Mesendoderm (in vitro differentiated cells): ENCODE measurements around the gene MTREX.

ENCODE experiments used
- DNase-seq: peaks from one replicate; pipeline ENCODE4 v3.0.0; 2013
- H2AK5ac ChIP-seq: 2 replicates; pipeline ENCODE4 v1.6.1; 2013; ENCODE audit warnings: low read length, inconsistent platforms
- H2BK120ac ChIP-seq: 2 replicates; pipeline ENCODE4 v1.6.1; 2013; ENCODE audit warnings: low read depth, mild to moderate bottlenecking, low read length, moderate library complexity, mixed read lengths
- H2BK15ac ChIP-seq: replicated peaks from 2 replicates; pipeline ENCODE4 v1.6.1; 2013; ENCODE audit warnings: low read depth, mild to moderate bottlenecking, moderate library complexity
- H2BK5ac ChIP-seq: 2 replicates; pipeline ENCODE4 v1.6.1; 2013; ENCODE audit warnings: low read length, inconsistent platforms
- H3K18ac ChIP-seq: 2 replicates; pipeline ENCODE4 v1.6.1; 2013; ENCODE audit warnings: mild to moderate bottlenecking, low read length, mixed read lengths
- H3K23ac ChIP-seq: one replicate; pipeline ENCODE4 v1.6.1; 2013; ENCODE audit warnings: low read length
- H3K27ac ChIP-seq: 2 replicates; pipeline ENCODE4 v1.5.1; 2013; ENCODE audit warnings: low read depth, mild to moderate bottlenecking, inconsistent platforms, low read length, moderate library complexity
- H3K27me3 ChIP-seq: 2 replicates; pipeline ENCODE4 v1.6.1; 2013; ENCODE audit warnings: low read length, control low read depth, mild to moderate bottlenecking, inconsistent platforms; ENCODE audit not compliant: insufficient read depth, poor library complexity
- H3K36me3 ChIP-seq: 2 replicates; pipeline ENCODE4 v1.6.1; 2013; ENCODE audit warnings: low read length, inconsistent platforms; ENCODE audit not compliant: control insufficient read depth, insufficient read depth
- H3K4ac ChIP-seq: one replicate; pipeline ENCODE4 v1.6.1; 2013; ENCODE audit warnings: low read depth, mild to moderate bottlenecking, low read length, moderate library complexity
- H3K4me1 ChIP-seq: 2 replicates; pipeline ENCODE4 v1.6.1; 2013; ENCODE audit warnings: low read depth, low read length, inconsistent platforms; ENCODE audit not compliant: control insufficient read depth
- H3K4me2 ChIP-seq: 2 replicates; pipeline ENCODE4 v1.6.1; 2013; ENCODE audit warnings: low read length
- H3K4me3 ChIP-seq: 2 replicates; pipeline ENCODE4 v1.5.1; 2013; ENCODE audit warnings: mild to moderate bottlenecking, low read length
- H3K56ac ChIP-seq: one replicate; pipeline ENCODE4 v1.6.1; 2013; ENCODE audit warnings: low read length
- H3K79me1 ChIP-seq: 2 replicates; pipeline ENCODE4 v1.6.1; 2013; ENCODE audit warnings: low read length, inconsistent platforms
- H3K79me2 ChIP-seq: 2 replicates; pipeline ENCODE4 v1.6.1; 2013; ENCODE audit warnings: mild to moderate bottlenecking, low read length; ENCODE audit not compliant: control insufficient read depth, insufficient read depth
- H3K9ac ChIP-seq: 2 replicates; pipeline ENCODE4 v1.6.1; 2013; ENCODE audit warnings: low read length, inconsistent platforms
- H4K5ac ChIP-seq: one replicate; pipeline ENCODE4 v1.6.1; 2013; ENCODE audit warnings: low read length
- H4K8ac ChIP-seq: one replicate; pipeline ENCODE4 v1.6.1; 2013; ENCODE audit warnings: low read depth, mild to moderate bottlenecking, control low read depth, low read length, moderate library complexity
- WGBS: extraction: QIAGEN DNeasy Blood & Tissue Kit; methylation state at CpG from one replicate; pipeline ENCODE4 v1.1.7; 2013; ENCODE audit warnings: low lambda C conversion rate, missing lambda C conversion rate; ENCODE audit not compliant: insufficient coverage; ENCODE audit errors: extremely low coverage; 5-methylcytosine and 5-hydroxymethylcytosine counted together

The MTREX gene

GRCh38 chr5:55289808-55290207 lies 18.0 kb upstream of the MTREX start:
- Histone ChIP-seq H3K79me2 (no peaks in the 10 kb centered on the region), H3K27ac (no peak overlapping the region), H2BK5ac (no peak overlapping the region), H2BK15ac (no peak overlapping the region), H3K4me1 (no peaks in the 10 kb centered on the region), H3K56ac (no peak overlapping the region), H3K4me2 (no peak overlapping the region), H3K36me3 (no peaks in the 10 kb centered on the region), H3K18ac (no peak overlapping the region), H3K9ac (no peak overlapping the region), H3K4me3 (no peak overlapping the region), H4K8ac (no peak overlapping the region), H3K79me1 (no peaks in the 10 kb centered on the region), H3K23ac (no peak overlapping the region), H3K4ac (no peak overlapping the region), H4K5ac (no peak overlapping the region), H2BK120ac (no peak overlapping the region), H2AK5ac (no peak overlapping the region), H3K27me3 (no peaks in the 10 kb centered on the region)
- no peak for DNase-seq

GRCh38 chr5:55290991-55291390 lies 16.8 kb upstream of the MTREX start:
- H3K79me1 ChIP-seq = no peaks in the 10 kb centered on the region

GRCh38 chr5:55294935-55295334 lies 12.9 kb upstream of the MTREX start:
- no peak for DNase-seq
- no peak overlapping the region for H3K23ac ChIP-seq

More at GRCh38 chr5:55290991-55291390, 16.8 kb upstream of the MTREX start:
- Histone ChIP-seq H3K4me2 (no peak overlapping the region), H3K18ac (no peak overlapping the region), H2BK15ac (no peak overlapping the region), H2BK5ac (no peak overlapping the region), H3K27ac (no peak overlapping the region), H3K36me3 (no peaks in the 10 kb centered on the region), H4K5ac (no peak overlapping the region), H3K79me2 (no peaks in the 10 kb centered on the region), H4K8ac (no peak overlapping the region), H3K4me1 (no peaks in the 10 kb centered on the region), H2AK5ac (no peak overlapping the region), H3K27me3 (no peaks in the 10 kb centered on the region), H3K9ac (no peak overlapping the region), H2BK120ac (no peak overlapping the region), H3K56ac (no peak overlapping the region), H3K4ac (no peak overlapping the region), H3K23ac (no peak overlapping the region), H3K4me3 (no peak overlapping the region)
- no peak for DNase-seq
- no CpG with 5 or more reads among the region's 2 CpGs for WGBS

GRCh38 chr5:55300890-55301289 lies 6.9 kb upstream of the MTREX start:
- no peak overlapping the region for H4K8ac ChIP-seq
- H3K4me1 ChIP-seq = no peaks in the 10 kb centered on the region
- H3K27me3 ChIP-seq = no peaks in the 10 kb centered on the region
- no peak overlapping the region for H3K56ac ChIP-seq
- no peak overlapping the region for H3K9ac ChIP-seq
- no peak overlapping the region for H3K4ac ChIP-seq
- no CpG with 5 or more reads among the region's 2 CpGs for WGBS
- H3K36me3 ChIP-seq = no peaks in the 10 kb centered on the region
- no peak overlapping the region for H2BK5ac ChIP-seq
- peaks cover 9% of the 10 kb centered on the region for H3K79me1 ChIP-seq
- no peak for DNase-seq
- no peak overlapping the region for H3K23ac ChIP-seq
- H3K4me3 ChIP-seq = no peak overlapping the region
- H3K4me2 ChIP-seq = no peak overlapping the region
- H3K79me2 ChIP-seq = peaks cover 10% of the 10 kb centered on the region
- H2BK120ac ChIP-seq = no peak overlapping the region
- H4K5ac ChIP-seq = no peak overlapping the region
- H2AK5ac ChIP-seq = no peak overlapping the region
- no peak overlapping the region for H2BK15ac ChIP-seq
- no peak overlapping the region for H3K18ac ChIP-seq
- no peak overlapping the region for H3K27ac ChIP-seq

More at GRCh38 chr5:55294935-55295334, 12.9 kb upstream of the MTREX start:
- Histone ChIP-seq H3K4me2 (no peak overlapping the region), H3K79me1 (no peaks in the 10 kb centered on the region), H3K4me3 (no peak overlapping the region), H2BK5ac (no peak overlapping the region), H3K9ac (no peak overlapping the region), H3K79me2 (no peaks in the 10 kb centered on the region), H3K27me3 (no peaks in the 10 kb centered on the region), H4K8ac (no peak overlapping the region), H2BK15ac (no peak overlapping the region), H3K18ac (no peak overlapping the region), H2BK120ac (no peak overlapping the region), H3K27ac (no peak overlapping the region), H3K4ac (no peak overlapping the region), H4K5ac (no peak overlapping the region), H2AK5ac (no peak overlapping the region), H3K36me3 (no peaks in the 10 kb centered on the region), H3K56ac (no peak overlapping the region), H3K4me1 (no peaks in the 10 kb centered on the region)
- WGBS = no CpG with 5 or more reads among the region's 1 CpG

GRCh38 chr5:55303238-55303690 lies 4.5 kb upstream of the MTREX start:
- WGBS = no CpG with 5 or more reads among the region's 4 CpGs
- H3K18ac ChIP-seq = no peak overlapping the region
- H3K23ac ChIP-seq = no peak overlapping the region
- H3K27ac ChIP-seq = no peak overlapping the region
- no peak overlapping the region for H4K5ac ChIP-seq
- peaks cover 4% of the 10 kb centered on the region for H3K4me1 ChIP-seq
- H2BK15ac ChIP-seq = no peak overlapping the region
- H4K8ac ChIP-seq = no peak overlapping the region
- H2BK120ac ChIP-seq = no peak overlapping the region
- H3K36me3 ChIP-seq = no peaks in the 10 kb centered on the region
- H2BK5ac ChIP-seq = no peak overlapping the region
- H3K9ac ChIP-seq = no peak overlapping the region
- no peak overlapping the region for H3K4me2 ChIP-seq
- DNase-seq = no peak
- H3K79me2 ChIP-seq = peaks cover 26% of the 10 kb centered on the region
- H3K4me3 ChIP-seq = no peak overlapping the region
- no peak overlapping the region for H2AK5ac ChIP-seq
- peaks cover 13% of the 10 kb centered on the region for H3K79me1 ChIP-seq
- H3K4ac ChIP-seq = no peak overlapping the region
- no peaks in the 10 kb centered on the region for H3K27me3 ChIP-seq
- no peak overlapping the region for H3K56ac ChIP-seq

- Histone ChIP-seq H3K27me3 (no peaks in the 10 kb centered on the region), H2BK5ac (no peak overlapping the region), H3K4me1 (peaks cover 4% of the 10 kb centered on the region), H3K9ac (no peak overlapping the region), H2BK120ac (no peak overlapping the region), H4K8ac (no peak overlapping the region), H3K56ac (no peak overlapping the region), H3K79me1 (peaks cover 13% of the 10 kb centered on the region), H3K23ac (no peak overlapping the region), H4K5ac (no peak overlapping the region), H2AK5ac (no peak overlapping the region), H3K27ac (no peak overlapping the region), H3K79me2 (peaks cover 40% of the 10 kb centered on the region), H3K36me3 (no peaks in the 10 kb centered on the region), H3K18ac (no peak overlapping the region), H3K4ac (no peak overlapping the region), H3K4me2 (no peak overlapping the region), H2BK15ac (no peak overlapping the region), H3K4me3 (no peak overlapping the region)
- DNase-seq = no peak
- WGBS = no CpG with 5 or more reads among the region's 6 CpGs
These were observed 3.2 kb upstream of the MTREX start for GRCh38 chr5:55304584-55304983.
